ENCODE data around the gene SPTBN5. TPM values are rescaled to one million over a fixed set of nuclear protein-coding genes. Genes with fewer than 3 reads are reported as not detected.

The SPTBN5 gene
- total RNA-seq, 1 donor from 2014 or later: 1.9 TPM

DNA sequence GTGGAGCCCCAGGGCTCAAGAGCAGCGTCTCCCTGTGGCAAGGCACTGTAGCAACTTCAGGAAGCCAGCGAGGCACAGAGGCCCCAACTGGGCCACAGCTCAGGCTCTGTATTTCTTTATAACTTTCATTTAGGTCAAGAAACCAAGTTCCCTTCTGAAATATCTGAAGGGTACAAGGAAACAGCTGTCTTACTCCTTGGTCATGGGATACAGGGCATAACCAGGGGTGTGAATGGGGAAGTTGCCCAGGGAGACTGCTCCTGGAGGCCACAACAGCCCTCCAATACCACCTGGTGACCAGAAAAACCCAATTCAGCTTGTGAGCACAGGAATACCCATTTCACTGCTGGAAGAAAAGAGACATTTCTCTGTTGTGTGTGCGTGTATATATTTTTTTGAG, 13.3 kb upstream of the SPTBN5 start:
- intact Hi-C loops (cut with micrococcal nuclease): loop anchor here (10.0 kb wide), 2 partner anchors 212 to 342 kb away; no protein-coding TSS in a partner anchor
- peaks cover 34% of the 10 kb centered on the region for H3K36me3 Mint-ChIP-seq (ENCODE audit: low read depth)
- H3K27me3 Mint-ChIP-seq (ENCODE audit: insufficient read depth): no peaks in the 10 kb centered on the region
- no peak overlapping the region for H3K4me3 Mint-ChIP-seq
- peaks cover 8% of the 10 kb centered on the region for H3K4me1 Mint-ChIP-seq (ENCODE audit: low read depth)
- H3K27ac Mint-ChIP-seq: no peak overlapping the region
- no peak for DNase-seq (ENCODE audit: low spot score)
- peaks cover 4% of the 10 kb centered on the region for H3K9me3 Mint-ChIP-seq

GRCh38 chr15:41906608-41907007, 12.8 kb upstream of the SPTBN5 start:
- DNase-seq (ENCODE audit: low spot score): no peak
- H3K4me3 Mint-ChIP-seq: no peak overlapping the region
- peaks cover 8% of the 10 kb centered on the region for H3K4me1 Mint-ChIP-seq (ENCODE audit: low read depth)
- H3K9me3 Mint-ChIP-seq: peaks cover 4% of the 10 kb centered on the region
- no peaks in the 10 kb centered on the region for H3K27me3 Mint-ChIP-seq (ENCODE audit: insufficient read depth)
- peaks cover 30% of the 10 kb centered on the region for H3K36me3 Mint-ChIP-seq (ENCODE audit: low read depth)
- intact Hi-C loops (cut with micrococcal nuclease): loop anchor here (10.0 kb wide), 2 partner anchors 212 to 342 kb away; no protein-coding TSS in a partner anchor
- no peak overlapping the region for H3K27ac Mint-ChIP-seq

GRCh38 chr15:41905036-41905793, 11.4 kb upstream of the SPTBN5 start:
- Mint-ChIP-seq H3K9me3 (peaks cover 4% of the 10 kb centered on the region), H3K4me3 (no peak overlapping the region), H3K27ac (no peak overlapping the region), H3K4me1 (ENCODE audit: low read depth) (peaks cover 8% of the 10 kb centered on the region), H3K27me3 (ENCODE audit: insufficient read depth) (no peaks in the 10 kb centered on the region), H3K36me3 (ENCODE audit: low read depth) (peaks cover 30% of the 10 kb centered on the region)
- intact Hi-C loops (cut with micrococcal nuclease): loop anchor here (2.0 to 10.0 kb wide), 3 partner anchors 66 to 340 kb away; no protein-coding TSS in a partner anchor
- no peak for DNase-seq (ENCODE audit: low spot score)

DNA sequence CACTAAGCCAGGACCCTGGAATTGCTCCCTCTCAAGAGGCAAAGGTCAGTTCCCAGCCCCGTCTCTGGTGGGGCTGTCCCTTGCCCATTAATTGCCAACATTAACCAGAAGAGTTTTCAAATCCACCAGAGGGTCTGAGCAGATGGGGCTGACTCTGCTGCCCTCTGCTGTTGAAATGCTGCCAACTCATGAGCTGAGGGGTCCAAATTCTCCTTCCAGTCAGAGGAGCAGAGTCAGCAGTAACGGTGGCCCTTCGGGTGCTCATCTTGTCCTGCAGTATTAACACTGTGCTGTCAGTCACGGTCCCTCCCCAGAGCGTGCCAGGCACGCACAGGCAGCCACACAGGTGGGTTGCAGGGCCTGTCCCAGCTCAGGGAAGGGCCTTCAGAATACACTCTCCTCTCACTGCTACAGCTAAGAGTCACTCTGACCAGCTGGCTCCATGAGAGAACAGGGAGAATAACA, 10.7 kb upstream of the SPTBN5 start:
- Mint-ChIP-seq H3K27ac (no peak overlapping the region), H3K9me3 (peaks cover 4% of the 10 kb centered on the region), H3K27me3 (ENCODE audit: insufficient read depth) (no peaks in the 10 kb centered on the region), H3K4me1 (ENCODE audit: low read depth) (peaks cover 8% of the 10 kb centered on the region), H3K4me3 (no peak overlapping the region), H3K36me3 (ENCODE audit: low read depth) (peaks cover 28% of the 10 kb centered on the region)
- peak; percentile 50 for DNase-seq (ENCODE audit: low spot score)
- intact Hi-C loops (cut with micrococcal nuclease): loop anchor here (1.0 to 10.0 kb wide), 6 partner anchors 66 to 340 kb away; partner anchors contain the start of genes JMJD7 and MAPKBP1

DNA sequence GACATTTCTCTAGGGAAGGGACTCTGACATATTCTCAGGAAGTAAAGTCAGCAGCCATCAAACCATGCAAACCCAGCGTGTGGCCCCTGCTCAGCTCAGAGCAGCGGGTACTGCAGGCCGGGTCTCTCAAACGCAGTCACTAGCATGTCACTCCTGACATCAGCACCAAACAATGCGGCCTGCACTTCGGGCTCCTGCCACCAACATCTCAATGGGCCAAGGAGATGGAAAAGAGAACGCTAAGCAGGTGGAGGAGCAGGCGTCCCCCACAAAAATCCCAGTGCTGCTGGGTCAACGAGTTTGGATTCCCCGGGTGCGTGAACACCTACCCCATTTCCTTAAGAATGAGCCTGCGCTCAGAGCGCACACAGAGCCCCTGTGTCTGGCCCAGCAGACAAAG, 9.9 kb upstream of the SPTBN5 start:
- intact Hi-C loops (cut with micrococcal nuclease): loop anchor here (1.0 to 10.0 kb wide), 6 partner anchors 67 to 339 kb away; partner anchors contain the start of genes JMJD7 and MAPKBP1
- H3K9me3 Mint-ChIP-seq: peaks cover 4% of the 10 kb centered on the region
- no peak overlapping the region for H3K27ac Mint-ChIP-seq
- no peak for DNase-seq (ENCODE audit: low spot score)
- no peak overlapping the region for H3K4me3 Mint-ChIP-seq
- peaks cover 8% of the 10 kb centered on the region for H3K4me1 Mint-ChIP-seq (ENCODE audit: low read depth)
- H3K27me3 Mint-ChIP-seq (ENCODE audit: insufficient read depth): no peaks in the 10 kb centered on the region
- peaks cover 28% of the 10 kb centered on the region for H3K36me3 Mint-ChIP-seq (ENCODE audit: low read depth)

GRCh38 chr15:41901431-41901830, 7.6 kb upstream of the SPTBN5 start:
- Mint-ChIP-seq H3K4me3 (no peak overlapping the region), H3K9me3 (peaks cover 4% of the 10 kb centered on the region), H3K36me3 (ENCODE audit: low read depth) (peaks cover 19% of the 10 kb centered on the region), H3K27ac (no peak overlapping the region), H3K27me3 (ENCODE audit: insufficient read depth) (no peaks in the 10 kb centered on the region), H3K4me1 (ENCODE audit: low read depth) (peaks cover 8% of the 10 kb centered on the region)
- intact Hi-C loops (cut with micrococcal nuclease): loop anchor here (5.0 to 10.0 kb wide), 3 partner anchors 74 to 337 kb away; partner anchors contain the start of gene JMJD7
- no peak for DNase-seq (ENCODE audit: low spot score)

DNA sequence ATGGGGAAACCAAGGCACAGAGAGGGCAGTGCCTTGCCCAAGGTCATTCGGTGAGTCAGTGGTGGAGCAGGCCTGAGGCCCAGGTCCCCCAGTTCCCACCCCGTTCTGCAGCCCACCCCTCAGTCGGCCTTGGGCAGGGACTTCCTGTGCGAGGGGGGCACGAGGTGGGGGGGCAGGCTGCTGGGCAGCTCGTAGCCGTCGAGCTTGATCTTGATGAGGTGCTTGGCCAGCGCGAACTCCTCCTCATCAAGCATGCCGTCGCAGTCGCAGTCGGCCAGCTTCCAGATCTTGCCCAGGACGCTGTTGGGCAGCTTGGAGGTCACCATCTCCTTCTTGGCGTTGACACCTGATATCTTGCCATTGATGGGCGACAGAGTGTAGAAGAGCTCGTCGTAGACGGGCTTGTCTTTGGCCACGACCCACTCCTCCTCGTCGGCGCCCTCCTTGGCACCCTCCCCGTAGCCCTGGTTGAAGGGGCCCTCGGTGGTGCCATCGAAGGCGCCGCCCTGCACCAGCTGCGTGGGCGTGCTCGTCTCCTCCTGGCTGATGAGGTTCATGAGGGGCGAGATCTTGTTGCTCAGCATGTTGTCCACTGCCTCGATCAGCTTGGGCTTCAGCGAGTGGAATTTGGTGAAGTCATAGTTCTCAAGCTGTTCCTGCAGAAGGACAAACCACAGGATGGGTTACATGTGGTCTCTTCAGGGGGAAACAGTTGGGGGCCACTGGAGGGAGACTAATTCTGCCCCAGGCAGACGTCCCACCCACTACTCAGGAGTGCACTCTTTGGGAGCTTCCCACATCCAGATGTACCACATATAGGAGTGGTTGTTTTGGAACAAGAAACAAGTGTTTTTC, 6.9 kb upstream of the SPTBN5 start:
- intact Hi-C loops (cut with micrococcal nuclease): loop anchor here (5.0 to 10.0 kb wide), 3 partner anchors 73 to 336 kb away; partner anchors contain the start of gene JMJD7
- Mint-ChIP-seq H3K36me3 (ENCODE audit: low read depth) (peaks cover 19% of the 10 kb centered on the region), H3K4me1 (ENCODE audit: low read depth) (peaks cover 8% of the 10 kb centered on the region), H3K27me3 (ENCODE audit: insufficient read depth) (no peaks in the 10 kb centered on the region), H3K27ac (no peak overlapping the region), H3K9me3 (no peaks in the 10 kb centered on the region), H3K4me3 (no peak overlapping the region)
- DNase-seq (ENCODE audit: low spot score): no peak

- H3K4me1 Mint-ChIP-seq (ENCODE audit: low read depth): peaks cover 14% of the 10 kb centered on the region
- DNase-seq (ENCODE audit: low spot score): no peak
- peaks cover 17% of the 10 kb centered on the region for H3K36me3 Mint-ChIP-seq (ENCODE audit: low read depth)
- H3K27me3 Mint-ChIP-seq (ENCODE audit: insufficient read depth): no peaks in the 10 kb centered on the region
- intact Hi-C loops (cut with micrococcal nuclease): loop anchor here (5.0 to 10.0 kb wide), 3 partner anchors 73 to 335 kb away; partner anchors contain the start of gene JMJD7
- no peak overlapping the region for H3K4me3 Mint-ChIP-seq
- H3K27ac Mint-ChIP-seq: no peak overlapping the region
- no peaks in the 10 kb centered on the region for H3K9me3 Mint-ChIP-seq
Measured at GRCh38 chr15:41899854-41900442, 6.1 kb upstream of the SPTBN5 start.

GRCh38 chr15:41897363-41897799, 3.5 kb upstream of the SPTBN5 start:
- DNase-seq (ENCODE audit: low spot score): no peak
- intact Hi-C loops (cut with micrococcal nuclease): no loop called here
- H3K4me1 Mint-ChIP-seq (ENCODE audit: low read depth): peaks cover 19% of the 10 kb centered on the region
- H3K4me3 Mint-ChIP-seq: no peak overlapping the region
- H3K36me3 Mint-ChIP-seq (ENCODE audit: low read depth): peaks cover 14% of the 10 kb centered on the region
- H3K9me3 Mint-ChIP-seq: no peaks in the 10 kb centered on the region
- H3K27me3 Mint-ChIP-seq (ENCODE audit: insufficient read depth): no peaks in the 10 kb centered on the region
- peak overlapping the region; percentile 7 for H3K27ac Mint-ChIP-seq

GRCh38 chr15:41896566-41896965, 2.7 kb upstream of the SPTBN5 start:
- Mint-ChIP-seq H3K9me3 (no peaks in the 10 kb centered on the region), H3K4me3 (no peak overlapping the region), H3K27me3 (ENCODE audit: insufficient read depth) (no peaks in the 10 kb centered on the region), H3K4me1 (ENCODE audit: low read depth) (peaks cover 23% of the 10 kb centered on the region), H3K27ac (no peak overlapping the region), H3K36me3 (ENCODE audit: low read depth) (peaks cover 14% of the 10 kb centered on the region)
- DNase-seq (ENCODE audit: low spot score): no peak
- intact Hi-C loops (cut with micrococcal nuclease): no loop called here

- intact Hi-C loops (cut with micrococcal nuclease): no loop called here
- Mint-ChIP-seq H3K9me3 (no peaks in the 10 kb centered on the region), H3K36me3 (ENCODE audit: low read depth) (peaks cover 14% of the 10 kb centered on the region), H3K27ac (peak overlapping the region; percentile 29), H3K4me3 (no peak overlapping the region), H3K4me1 (ENCODE audit: low read depth) (peaks cover 23% of the 10 kb centered on the region), H3K27me3 (ENCODE audit: insufficient read depth) (no peaks in the 10 kb centered on the region)
- DNase-seq (ENCODE audit: low spot score): no peak
Measured at GRCh38 chr15:41895957-41896356, 2.1 kb upstream of the SPTBN5 start.

GRCh38 chr15:41895491-41895890, 1.6 kb upstream of the SPTBN5 start:
- Mint-ChIP-seq H3K36me3 (ENCODE audit: low read depth) (peaks cover 14% of the 10 kb centered on the region), H3K27me3 (ENCODE audit: insufficient read depth) (no peaks in the 10 kb centered on the region), H3K9me3 (no peaks in the 10 kb centered on the region), H3K27ac (peak overlapping the region; percentile 82), H3K4me1 (ENCODE audit: low read depth) (peaks cover 23% of the 10 kb centered on the region), H3K4me3 (peak overlapping the region; percentile 6)
- no peak for DNase-seq (ENCODE audit: low spot score)
- intact Hi-C loops (cut with micrococcal nuclease): no loop called here

Measured in activated T-helper 1 cell treated with anti-CD3 and anti-CD28 coated beads, Interleukin-12 subunit alpha, Interleukin-12 subunit beta, Interleukin-2, Interleukin-4 antibody, amounts not matched to agents 30 ng/mL and 10 ng/mL and 1 ng/mL, durations not matched to agents 14 hours and 24 hours and 36 hours (primary cell).